ENCODE results near the gene LRCH2. TPM values are rescaled to one million over a fixed set of nuclear protein-coding genes. Genes with fewer than 3 reads are reported as not detected.
A peak's percentile ranks its signal among the peaks of the same experiment; 100 is the strongest.
"Not testable (repeated sequence)": the region's sequence is repeated elsewhere in the genome, so short reads cannot be mapped to it uniquely, and the experiment has no call there.

Gene LRCH2
- polyA plus RNA-seq, 10 donors, result 4.5 to 7.9 (median 5.6) TPM

- DNase-seq, result no peak
These were observed 19.3 kb downstream of the LRCH2 start for GRCh38 chrX:115214605-115215004.

DNA sequence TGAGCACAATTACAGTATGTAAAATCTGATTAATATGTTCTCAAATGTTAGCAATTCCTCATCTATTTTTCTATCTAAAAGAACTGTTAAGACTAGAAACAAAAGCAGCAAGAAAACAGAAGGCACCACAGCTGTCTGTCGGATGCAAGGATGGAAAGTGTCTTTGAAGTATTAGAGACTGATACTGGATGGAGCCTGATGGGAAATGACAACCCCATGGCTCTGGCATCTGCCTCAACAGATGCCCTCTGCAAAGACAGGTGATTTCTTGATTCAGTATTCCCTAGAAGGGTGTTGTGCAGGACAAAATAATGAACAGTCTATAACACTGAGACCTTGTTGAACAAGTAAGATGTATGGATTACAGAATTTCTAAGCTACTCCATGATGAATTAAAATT lies 19.7 kb downstream of the LRCH2 start:
- DNase-seq, result no peak

DNA sequence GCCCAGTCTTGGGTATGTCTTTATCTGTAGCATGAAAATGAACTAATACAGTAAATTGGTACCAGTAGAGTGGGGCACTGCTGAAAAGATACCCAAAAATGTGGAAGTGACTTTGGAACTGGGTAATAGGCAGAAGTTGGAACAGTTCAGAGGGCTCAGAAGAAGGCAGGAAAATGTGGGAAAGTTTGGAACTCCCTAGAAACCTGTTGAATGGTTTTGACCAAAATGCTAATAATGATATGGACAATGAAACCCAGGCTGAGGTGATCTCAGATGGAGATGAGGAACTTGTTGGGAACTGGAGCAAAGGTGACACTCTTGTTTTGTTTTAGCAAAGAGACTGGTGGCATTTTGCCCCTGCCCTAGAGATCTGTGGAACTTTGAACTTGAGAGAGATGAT lies 24.3 kb downstream of the LRCH2 start:
- DNase-seq, result not testable (repeated sequence)

- DNase-seq, result no peak
These were observed 29.9 kb downstream of the LRCH2 start for GRCh38 chrX:115204040-115204439.

DNA sequence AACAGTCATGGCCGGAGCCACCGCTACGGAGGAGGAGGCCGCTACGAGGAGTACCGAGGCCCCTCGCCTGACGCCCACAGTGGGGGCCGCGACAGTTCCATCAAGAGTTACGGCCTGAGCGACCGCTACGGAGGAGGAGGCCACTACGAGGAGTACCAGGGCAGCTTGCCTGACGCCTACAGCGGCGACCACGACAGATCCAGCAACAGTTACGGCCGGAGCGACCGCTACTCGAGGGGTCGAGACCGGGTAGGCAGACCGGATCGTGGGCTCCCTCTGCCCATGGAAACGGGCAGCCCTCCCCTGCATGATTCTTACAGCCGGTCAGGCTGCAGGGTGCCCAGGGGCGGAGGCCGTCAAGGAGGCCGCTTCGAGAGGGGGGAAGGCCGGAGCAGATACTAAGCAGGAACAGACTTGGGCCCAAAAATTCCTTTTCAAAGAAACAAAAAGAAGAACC lies 41.6 kb downstream of the LRCH2 start:
- DNase-seq, result no peak

- no peak for DNase-seq
These were observed 42.2 kb downstream of the LRCH2 start for GRCh38 chrX:115191490-115192243.

DNA sequence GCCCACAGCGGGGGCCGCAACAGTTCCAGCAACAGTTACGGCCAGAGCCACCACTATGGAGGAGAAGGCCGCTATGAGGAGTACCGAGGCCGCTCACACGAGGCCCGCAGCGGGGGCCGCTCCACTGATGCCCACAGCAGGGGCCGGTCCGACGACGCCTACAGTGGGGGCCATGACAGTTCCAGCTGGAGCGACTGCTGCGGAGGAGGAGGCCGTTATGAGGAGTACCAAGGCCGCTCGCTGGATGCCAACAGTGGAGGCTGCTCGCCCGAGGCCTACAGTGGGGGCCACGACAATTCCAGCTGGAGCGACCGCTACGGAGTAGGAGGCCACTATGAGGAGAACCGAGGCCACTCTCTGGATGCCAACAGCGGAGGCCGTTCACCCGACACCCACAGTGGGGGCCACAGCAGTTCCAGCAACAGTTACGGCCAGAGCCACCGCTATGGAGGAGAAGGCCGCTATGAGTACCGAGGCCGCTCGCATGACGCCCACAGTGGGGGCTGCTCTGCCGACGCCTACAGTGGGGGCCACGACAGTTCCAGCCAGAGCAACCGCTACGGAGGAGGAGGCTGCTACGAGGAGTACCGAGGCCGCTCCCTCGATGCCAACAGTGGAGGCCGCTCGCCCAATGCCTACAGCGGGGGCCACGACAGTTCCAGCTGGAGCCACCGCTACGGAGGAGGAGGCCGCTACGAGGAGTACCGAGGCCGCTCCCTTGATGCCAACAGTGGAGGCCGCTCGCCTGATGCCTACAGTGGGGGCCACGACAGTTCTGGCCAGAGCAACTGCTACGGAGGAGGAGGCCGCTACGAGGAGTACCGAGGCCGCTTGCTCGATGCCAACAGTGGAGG lies 43.0 kb downstream of the LRCH2 start:
- no peak for DNase-seq

GRCh38 chrX:115189646-115190635 lies 44.0 kb downstream of the LRCH2 start:
- no peak for DNase-seq

- no peak for DNase-seq
These were observed 44.8 kb downstream of the LRCH2 start, which contains the start of gene RBMXL3 for GRCh38 chrX:115189110-115189509. TSS of gene RBMXL3 (plus strand) at chrX:115189410. CDS start at chrX:115189442, 32 bp downstream.

DNA sequence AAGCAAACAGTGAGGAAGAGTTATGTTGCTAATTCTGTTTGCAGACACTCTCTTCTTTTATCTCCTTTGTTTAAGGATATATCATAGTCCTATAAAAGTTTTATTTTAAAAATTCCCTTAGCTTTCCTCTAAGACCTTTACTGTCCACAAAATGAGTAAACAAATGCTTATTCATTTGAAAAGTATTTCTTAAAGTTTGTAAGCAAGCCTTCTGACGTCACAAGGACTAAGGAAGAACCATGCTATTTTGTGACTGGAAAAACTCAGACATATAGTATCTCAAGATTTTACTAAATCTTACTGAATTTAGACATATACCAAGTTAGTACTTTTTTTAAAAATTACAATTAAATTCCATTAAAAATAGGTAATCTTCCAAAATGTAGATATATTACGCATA lies 49.9 kb downstream of the LRCH2 start:
- no peak for DNase-seq

DNA sequence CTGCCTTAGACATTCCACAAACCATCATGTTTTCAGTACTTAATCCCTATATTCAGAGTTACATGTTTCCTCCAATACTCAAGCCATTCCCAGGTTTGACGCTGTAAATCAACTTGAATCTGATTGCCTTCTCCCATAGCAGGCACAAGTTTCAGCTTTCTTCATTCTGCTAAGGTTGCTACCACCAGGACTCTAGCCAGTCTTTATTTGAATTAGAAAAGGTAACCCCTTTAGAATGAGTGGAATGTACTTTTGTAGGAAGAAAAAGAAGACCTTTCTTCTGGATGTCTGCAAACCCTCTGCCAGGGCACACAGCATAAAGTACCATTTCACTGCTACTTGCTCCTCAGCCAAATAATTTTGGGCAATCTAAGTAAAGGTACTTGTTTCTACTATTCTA lies 55.4 kb downstream of the LRCH2 start:
- DNase-seq, result no peak

- DNase-seq, result no peak
These were observed 56.0 kb downstream of the LRCH2 start for GRCh38 chrX:115177932-115178331.

GRCh38 chrX:115174548-115174947 lies 59.3 kb downstream of the LRCH2 start:
- DNase-seq, result no peak

- DNase-seq, result no peak
These were observed 60.7 kb downstream of the LRCH2 start for GRCh38 chrX:115173181-115173580.

DNA sequence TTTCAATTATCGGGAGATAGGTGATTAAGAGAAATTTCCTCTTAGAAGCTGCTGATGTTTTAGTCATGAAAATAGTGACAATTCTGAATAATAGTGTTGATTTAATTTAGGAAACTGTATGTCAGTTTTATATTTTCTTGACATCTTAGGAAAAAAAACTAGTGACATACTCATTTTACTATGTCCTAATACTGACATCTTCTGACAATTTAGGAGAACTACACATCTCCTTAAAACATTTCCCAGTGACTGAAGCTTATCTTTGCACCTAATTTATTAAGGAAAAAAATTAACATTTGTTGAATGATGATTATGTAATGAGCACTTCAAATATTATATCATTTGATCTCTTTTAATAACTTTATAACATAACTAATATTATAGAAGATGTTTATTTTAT lies 86.7 kb downstream of the LRCH2 start:
- peak in 2 of 3 donors; percentile 4 to 5 for DNase-seq

DNA sequence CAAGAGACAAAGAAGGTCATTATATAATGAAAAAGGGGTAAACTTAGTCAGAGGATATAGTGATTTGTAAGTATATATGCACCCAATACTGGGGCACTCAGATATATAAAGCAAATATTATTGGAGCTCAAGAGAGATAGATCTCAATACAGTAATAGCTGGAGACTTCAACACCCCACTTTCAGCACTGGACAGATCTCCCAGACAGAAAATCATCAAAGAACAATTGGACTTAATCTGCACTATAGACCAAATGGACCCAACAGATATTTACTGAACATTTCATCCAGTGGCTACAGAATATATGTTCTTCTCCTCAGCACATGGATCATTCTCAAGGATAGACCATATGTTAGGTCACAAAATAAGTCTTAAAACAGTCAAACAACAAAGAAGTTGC lies 91.8 kb downstream of the LRCH2 start:
- no peak for DNase-seq

DNA sequence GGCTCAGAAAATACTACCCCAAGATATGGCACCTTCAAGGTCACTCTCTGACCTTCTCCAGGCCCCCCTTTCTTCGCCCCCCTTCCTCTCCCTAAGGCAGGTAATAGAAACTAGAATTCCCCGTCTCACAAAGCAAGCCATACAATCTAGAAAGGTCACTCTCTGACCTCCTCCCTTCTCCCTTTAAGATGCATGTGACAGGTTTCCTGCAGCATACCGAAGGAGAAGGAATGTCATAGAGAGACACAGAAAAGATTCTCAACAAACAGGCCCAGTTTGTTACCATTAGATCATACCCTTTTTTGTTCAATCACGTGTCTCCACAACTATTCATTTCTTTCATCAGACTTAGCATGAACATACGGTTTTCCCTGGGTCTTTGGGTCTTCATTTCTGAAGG lies 95.9 kb downstream of the LRCH2 start:
- no peak for DNase-seq

- peak; percentile 33 to 71 (median 34) for DNase-seq
These were observed 99.5 kb downstream of the LRCH2 start for GRCh38 chrX:115134382-115134781.

GRCh38 chrX:115112411-115112810 lies 121.5 kb downstream of the LRCH2 start:
- DNase-seq, result no peak

DNA sequence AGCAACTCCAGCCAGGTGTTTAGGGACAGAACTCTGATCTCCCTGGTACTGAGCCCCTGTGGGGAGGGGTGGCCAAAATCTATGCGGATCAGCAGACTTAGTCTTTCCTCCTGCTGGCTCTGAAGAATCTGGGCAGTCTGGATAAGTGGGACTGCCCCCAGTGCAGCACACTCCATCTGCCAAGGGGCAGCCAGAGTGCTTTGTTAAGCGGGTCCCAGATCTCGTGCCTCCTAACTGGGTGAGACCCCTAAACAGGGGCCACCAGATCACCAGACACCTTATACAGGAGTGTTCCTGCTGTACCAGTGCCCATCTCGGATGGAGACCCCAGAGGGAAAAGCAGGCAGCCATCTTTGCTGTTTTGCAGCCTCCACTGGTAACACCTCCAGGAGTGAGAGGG lies 135.0 kb downstream of the LRCH2 start:
- DNase-seq, result no peak

DNA sequence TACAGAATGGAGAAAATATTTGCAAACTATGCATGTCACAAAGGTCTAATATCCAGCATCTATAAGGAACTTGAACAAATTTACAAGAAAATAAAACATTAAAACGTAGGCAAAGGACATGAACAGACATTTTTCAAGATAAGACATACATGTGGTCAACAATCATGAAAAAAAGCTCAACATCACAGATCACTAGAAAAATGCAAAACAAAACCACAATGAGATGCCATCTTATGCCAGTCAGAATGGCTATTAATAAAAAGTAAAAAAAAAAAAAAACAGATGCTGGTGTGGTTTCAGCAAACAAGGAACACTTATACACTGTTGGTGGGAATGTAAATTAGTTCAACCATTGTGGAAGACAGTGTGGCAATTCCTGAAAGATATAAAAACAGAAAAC lies 140.7 kb downstream of the LRCH2 start:
- no peak for DNase-seq

DNA sequence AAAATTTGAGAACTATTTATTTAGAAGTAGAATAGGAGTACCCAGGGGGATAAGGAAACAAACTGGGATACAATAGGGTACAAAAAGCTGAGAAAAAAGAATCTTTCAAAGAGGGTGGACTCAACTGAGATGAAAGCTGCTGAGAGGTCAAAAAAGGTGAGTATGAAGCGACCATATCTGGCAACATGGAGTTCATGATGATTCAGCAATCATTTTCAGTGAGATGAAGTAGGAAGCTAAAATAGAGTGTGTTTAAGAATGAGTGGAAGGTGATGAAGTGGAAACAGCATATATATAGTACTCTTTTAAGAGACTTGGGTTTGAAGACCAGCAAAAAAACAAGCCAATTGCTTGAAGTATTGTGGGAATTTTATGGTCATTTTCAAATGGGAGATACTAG lies 144.5 kb downstream of the LRCH2 start:
- no peak for DNase-seq
